Testis (tissue), 3 donors: Measurements from ENCODE around the gene SHROOM2. TPM values are rescaled to one million over a fixed set of nuclear protein-coding genes. Genes with fewer than 3 reads are reported as not detected.

ENCODE experiments used
- DNase-seq: peaks from one replicate; pipeline ENCODE4 v3.0.0-alpha.2; 2019
- H3K27ac ChIP-seq, 2 donors: fragments of 200-600 bp; sonication (generic); one replicate each; pipeline ENCODE4 v1.5.1; 2019
- H3K27me3 ChIP-seq: fragments of 200-600 bp; sonication (generic); one replicate; pipeline ENCODE4 v1.5.1; 2019
- H3K36me3 ChIP-seq: fragments of 200-600 bp; sonication (generic); one replicate; pipeline ENCODE4 v1.5.1; 2017; ENCODE audit warnings: low read depth; ENCODE audit errors: missing control alignments
- H3K4me1 ChIP-seq: fragments of 200-600 bp; sonication (generic); one replicate; pipeline ENCODE4 v1.5.1; 2019
- H3K4me3 ChIP-seq, 2 donors: fragments of 200-600 bp; sonication (generic); one replicate each; pipeline ENCODE4 v1.5.1; 2017 to 2019
- H3K9me3 ChIP-seq: fragments of 200-600 bp; sonication (generic); one replicate; pipeline ENCODE4 v1.5.1; 2017
- POLR2A ChIP-seq: fragments of 450-650 bp; IDR thresholded peaks from one replicate; pipeline ENCODE4 v1.6.1; 2017; ENCODE audit warnings: antibody characterized with exemption, mild to moderate bottlenecking, moderate library complexity
- WGBS, 2 donors: methylation state at CpG; one replicate each; pipeline ENCODE4 v1.1.5; 2018; 5-methylcytosine and 5-hydroxymethylcytosine counted together
- intact Hi-C: fragments of 100-400 bp; cut with DNase I; formaldehyde crosslinking; loops from one replicate; pipeline ENCODE4 v1.15.1; 2023; ENCODE audit warnings: low total_unique reads
- polyA plus RNA-seq: library from polyadenylated mRNA; stranded (reverse); fragments of 350-450 nt; fragmentation: Illumina TruSeq; extraction: RNeasy Lipid Tissue Mini Kit (QIAGEN cat#74804); gene quantifications from one replicate; pipeline ENCODE4 v1.2.3, GENCODE V29; 2014; ENCODE audit warnings: low read depth, low replicate concordance; ENCODE audit not compliant: insufficient read depth
- total RNA-seq, 2 donors: library from RNA; depleted of rRNA; stranded (reverse); fragments of >200 nt; gene quantifications; one replicate each; pipeline ENCODE4 v1.2.3, GENCODE V29; 2016
- TF ChIP-seq, protein P1 (sequence below), 3 experiments: fragments of 450-650 bp in 2 of 3; fragments of 200-600 bp in 1 of 3; sonication (generic) in 1 of 3; IDR thresholded peaks; one replicate each; pipeline ENCODE4 v1.5.1; 2016 to 2019; ENCODE audit warnings: antibody characterized with exemption in 3 of 3, mild to moderate bottlenecking in 2 of 3, moderate library complexity in 1 of 3

Gene SHROOM2
- total and polyA plus RNA-seq, 3 donors from 2014 or later: 8.2 to 46.0 (median 22.1) TPM

DNA sequence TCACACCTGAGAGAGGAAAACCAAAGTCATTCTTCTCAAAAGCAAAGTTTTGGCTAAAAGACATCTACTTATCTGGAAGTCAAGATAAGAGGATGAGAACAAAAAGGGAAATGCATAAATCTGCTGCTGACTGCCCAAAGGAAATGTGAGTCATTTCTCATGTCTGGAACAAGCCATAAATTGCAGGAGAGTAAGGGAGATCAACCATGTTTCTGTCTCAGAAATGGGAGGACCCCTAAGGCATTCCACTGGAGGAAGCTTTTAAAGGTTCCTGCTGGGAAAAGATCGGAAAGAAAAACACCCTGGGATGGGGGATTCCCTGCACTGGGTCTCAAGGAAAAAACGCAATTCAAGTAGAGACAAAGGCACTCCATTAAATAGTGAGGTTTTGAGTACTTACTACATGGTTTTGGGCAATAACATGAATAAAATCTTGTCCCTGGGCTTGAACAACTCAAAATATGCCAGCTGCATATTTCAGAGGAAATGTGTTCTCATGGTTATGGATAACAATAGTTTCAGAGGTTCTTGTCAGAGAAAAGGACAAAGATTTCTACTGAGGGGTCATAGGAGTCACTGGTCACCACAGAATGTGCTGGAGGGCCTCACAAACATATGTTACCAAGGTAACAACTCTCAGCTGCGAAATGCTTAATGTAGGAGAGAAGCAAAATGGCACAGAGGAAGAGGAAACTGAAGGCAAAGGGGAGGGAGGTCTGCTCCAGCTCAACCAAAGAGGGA is 39.9 kb upstream of the SHROOM2 start:
- TF ChIP-seq, protein P1, sequence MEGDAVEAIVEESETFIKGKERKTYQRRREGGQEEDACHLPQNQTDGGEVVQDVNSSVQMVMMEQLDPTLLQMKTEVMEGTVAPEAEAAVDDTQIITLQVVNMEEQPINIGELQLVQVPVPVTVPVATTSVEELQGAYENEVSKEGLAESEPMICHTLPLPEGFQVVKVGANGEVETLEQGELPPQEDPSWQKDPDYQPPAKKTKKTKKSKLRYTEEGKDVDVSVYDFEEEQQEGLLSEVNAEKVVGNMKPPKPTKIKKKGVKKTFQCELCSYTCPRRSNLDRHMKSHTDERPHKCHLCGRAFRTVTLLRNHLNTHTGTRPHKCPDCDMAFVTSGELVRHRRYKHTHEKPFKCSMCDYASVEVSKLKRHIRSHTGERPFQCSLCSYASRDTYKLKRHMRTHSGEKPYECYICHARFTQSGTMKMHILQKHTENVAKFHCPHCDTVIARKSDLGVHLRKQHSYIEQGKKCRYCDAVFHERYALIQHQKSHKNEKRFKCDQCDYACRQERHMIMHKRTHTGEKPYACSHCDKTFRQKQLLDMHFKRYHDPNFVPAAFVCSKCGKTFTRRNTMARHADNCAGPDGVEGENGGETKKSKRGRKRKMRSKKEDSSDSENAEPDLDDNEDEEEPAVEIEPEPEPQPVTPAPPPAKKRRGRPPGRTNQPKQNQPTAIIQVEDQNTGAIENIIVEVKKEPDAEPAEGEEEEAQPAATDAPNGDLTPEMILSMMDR (IDR thresholded peaks at IDR 0.05): no peak
- TF ChIP-seq POLR2A: no peak
- no peaks in the 10 kb centered on the region for H3K4me1 ChIP-seq
- no peaks in the 10 kb centered on the region for H3K36me3 ChIP-seq
- no peaks in the 10 kb centered on the region for H3K9me3 ChIP-seq
- no peak for DNase-seq
- H3K4me3 ChIP-seq: no peak overlapping the region
- WGBS, 2 donors: 50 to 62% methylated on average over 3 of the region's 3 CpGs
- intact Hi-C loops: no loop called here
- no peak overlapping the region for H3K27ac ChIP-seq
- no peaks in the 10 kb centered on the region for H3K27me3 ChIP-seq

- Histone ChIP-seq H3K36me3 (no peaks in the 10 kb centered on the region), H3K4me1 (no peaks in the 10 kb centered on the region), H3K27ac (no peak overlapping the region), H3K4me3 (no peak overlapping the region), H3K9me3 (no peaks in the 10 kb centered on the region), H3K27me3 (no peaks in the 10 kb centered on the region)
- TF ChIP-seq, protein P1 (IDR thresholded peaks at IDR 0.05): no peak
- no peak for TF ChIP-seq POLR2A
- intact Hi-C loops: no loop called here
- WGBS, 2 donors: 82 to 86% methylated on average over 4 of the region's 4 CpGs
- DNase-seq: no peak
These were observed 38.6 kb upstream of the SHROOM2 start for GRCh38 chrX:9747644-9748043.

- no peaks in the 10 kb centered on the region for H3K4me1 ChIP-seq
- no peaks in the 10 kb centered on the region for H3K36me3 ChIP-seq
- no peak overlapping the region for H3K4me3 ChIP-seq
- H3K27ac ChIP-seq: no peak overlapping the region
- H3K9me3 ChIP-seq: no peaks in the 10 kb centered on the region
- no peak for TF ChIP-seq POLR2A
- TF ChIP-seq, protein P1 (IDR thresholded peaks at IDR 0.05): no peak
- 55 to 93% methylated on average over 6 to 11 of the region's 11 CpGs for WGBS, 2 donors
- no peak for DNase-seq
- no peaks in the 10 kb centered on the region for H3K27me3 ChIP-seq
- intact Hi-C loops: no loop called here
These were observed 37.0 kb upstream of the SHROOM2 start for GRCh38 chrX:9749146-9749692.

DNA sequence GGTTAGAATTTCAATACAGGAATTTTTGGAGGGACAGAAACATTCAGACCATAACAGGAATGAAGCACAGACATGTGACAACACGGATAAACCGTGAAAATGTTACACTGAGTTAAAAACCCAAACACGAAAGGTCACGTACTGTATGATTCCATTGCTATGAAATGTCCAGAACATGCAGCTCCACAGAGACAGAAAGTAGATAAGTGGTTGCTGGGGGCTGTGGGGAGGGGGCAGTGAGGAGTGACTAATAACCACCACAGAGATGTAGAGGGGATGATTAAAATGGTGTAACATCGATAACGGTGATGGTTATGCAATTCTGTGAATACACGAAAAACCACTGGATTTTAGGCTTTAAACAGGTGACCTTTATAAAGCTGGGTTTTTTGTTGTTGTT is 28.9 kb upstream of the SHROOM2 start:
- no peaks in the 10 kb centered on the region for H3K27me3 ChIP-seq
- H3K9me3 ChIP-seq: no peaks in the 10 kb centered on the region
- intact Hi-C loops: no loop called here
- TF ChIP-seq POLR2A: no peak
- TF ChIP-seq, protein P1 (IDR thresholded peaks at IDR 0.05): no peak
- H3K27ac ChIP-seq: no peak overlapping the region
- WGBS, 2 donors: 90 to 94% methylated on average over 7 of the region's 7 CpGs
- no peak for DNase-seq
- no peaks in the 10 kb centered on the region for H3K4me1 ChIP-seq
- H3K36me3 ChIP-seq: no peaks in the 10 kb centered on the region
- no peak overlapping the region for H3K4me3 ChIP-seq
